ENCODE results near the gene ABCA13.
"Not testable (repeated sequence)": the region's sequence is repeated elsewhere in the genome, so short reads cannot be mapped to it uniquely, and the experiment has no call there.

ABCA13 gene, protein sequence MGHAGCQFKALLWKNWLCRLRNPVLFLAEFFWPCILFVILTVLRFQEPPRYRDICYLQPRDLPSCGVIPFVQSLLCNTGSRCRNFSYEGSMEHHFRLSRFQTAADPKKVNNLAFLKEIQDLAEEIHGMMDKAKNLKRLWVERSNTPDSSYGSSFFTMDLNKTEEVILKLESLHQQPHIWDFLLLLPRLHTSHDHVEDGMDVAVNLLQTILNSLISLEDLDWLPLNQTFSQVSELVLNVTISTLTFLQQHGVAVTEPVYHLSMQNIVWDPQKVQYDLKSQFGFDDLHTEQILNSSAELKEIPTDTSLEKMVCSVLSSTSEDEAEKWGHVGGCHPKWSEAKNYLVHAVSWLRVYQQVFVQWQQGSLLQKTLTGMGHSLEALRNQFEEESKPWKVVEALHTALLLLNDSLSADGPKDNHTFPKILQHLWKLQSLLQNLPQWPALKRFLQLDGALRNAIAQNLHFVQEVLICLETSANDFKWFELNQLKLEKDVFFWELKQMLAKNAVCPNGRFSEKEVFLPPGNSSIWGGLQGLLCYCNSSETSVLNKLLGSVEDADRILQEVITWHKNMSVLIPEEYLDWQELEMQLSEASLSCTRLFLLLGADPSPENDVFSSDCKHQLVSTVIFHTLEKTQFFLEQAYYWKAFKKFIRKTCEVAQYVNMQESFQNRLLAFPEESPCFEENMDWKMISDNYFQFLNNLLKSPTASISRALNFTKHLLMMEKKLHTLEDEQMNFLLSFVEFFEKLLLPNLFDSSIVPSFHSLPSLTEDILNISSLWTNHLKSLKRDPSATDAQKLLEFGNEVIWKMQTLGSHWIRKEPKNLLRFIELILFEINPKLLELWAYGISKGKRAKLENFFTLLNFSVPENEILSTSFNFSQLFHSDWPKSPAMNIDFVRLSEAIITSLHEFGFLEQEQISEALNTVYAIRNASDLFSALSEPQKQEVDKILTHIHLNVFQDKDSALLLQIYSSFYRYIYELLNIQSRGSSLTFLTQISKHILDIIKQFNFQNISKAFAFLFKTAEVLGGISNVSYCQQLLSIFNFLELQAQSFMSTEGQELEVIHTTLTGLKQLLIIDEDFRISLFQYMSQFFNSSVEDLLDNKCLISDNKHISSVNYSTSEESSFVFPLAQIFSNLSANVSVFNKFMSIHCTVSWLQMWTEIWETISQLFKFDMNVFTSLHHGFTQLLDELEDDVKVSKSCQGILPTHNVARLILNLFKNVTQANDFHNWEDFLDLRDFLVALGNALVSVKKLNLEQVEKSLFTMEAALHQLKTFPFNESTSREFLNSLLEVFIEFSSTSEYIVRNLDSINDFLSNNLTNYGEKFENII (N-terminal part only)

DNA sequence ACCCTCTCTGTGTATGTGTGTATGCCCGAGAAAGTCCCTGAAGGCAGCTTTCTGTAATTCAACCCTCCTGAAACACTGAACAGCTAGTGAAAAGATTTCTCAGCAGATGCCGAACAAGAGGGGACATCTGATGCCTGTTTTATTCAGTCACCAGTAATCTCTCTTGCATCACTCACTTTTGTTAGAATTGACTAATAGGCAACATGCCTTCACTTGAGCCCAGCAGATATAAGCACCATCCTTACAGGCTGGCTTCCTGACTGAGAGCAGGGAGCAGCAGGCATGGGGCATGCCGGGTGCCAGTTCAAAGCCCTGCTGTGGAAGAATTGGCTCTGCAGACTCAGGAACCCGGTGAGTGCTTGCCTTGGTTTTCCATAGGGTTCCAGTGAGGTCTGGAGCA is at the start of gene ABCA13:
TSS of gene ABCA13 (plus strand) at position 257 of the 400 bp plus-strand sequence. CDS start at position 283, 26 bp downstream.
- no peak for DNase-seq

GRCh38 chr7:48126037-48126436 is 45.2 kb upstream of the ABCA13 start:
- DNase-seq: no peak

DNA sequence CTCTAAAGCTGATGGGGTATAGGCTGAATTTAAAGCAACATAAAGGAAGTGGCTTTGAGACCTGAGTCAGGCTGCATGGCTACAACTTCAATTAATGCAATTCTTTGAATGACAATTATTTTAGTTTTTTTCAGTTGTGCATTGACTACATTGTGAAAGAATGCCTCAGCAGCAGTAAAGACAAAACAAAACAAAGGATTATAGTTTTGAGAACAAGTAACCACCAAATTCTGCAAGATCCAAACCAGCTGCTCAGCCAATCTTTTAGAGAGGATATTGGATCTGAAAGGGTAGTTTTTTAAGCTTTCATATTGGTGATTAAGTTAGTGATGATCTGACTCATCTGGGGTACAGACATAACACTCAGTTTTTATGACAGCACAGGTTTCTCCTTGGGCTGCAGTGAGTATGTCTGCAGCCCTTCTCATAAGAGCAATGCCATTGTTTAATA is 40.6 kb upstream of the ABCA13 start:
- no peak for DNase-seq

DNA sequence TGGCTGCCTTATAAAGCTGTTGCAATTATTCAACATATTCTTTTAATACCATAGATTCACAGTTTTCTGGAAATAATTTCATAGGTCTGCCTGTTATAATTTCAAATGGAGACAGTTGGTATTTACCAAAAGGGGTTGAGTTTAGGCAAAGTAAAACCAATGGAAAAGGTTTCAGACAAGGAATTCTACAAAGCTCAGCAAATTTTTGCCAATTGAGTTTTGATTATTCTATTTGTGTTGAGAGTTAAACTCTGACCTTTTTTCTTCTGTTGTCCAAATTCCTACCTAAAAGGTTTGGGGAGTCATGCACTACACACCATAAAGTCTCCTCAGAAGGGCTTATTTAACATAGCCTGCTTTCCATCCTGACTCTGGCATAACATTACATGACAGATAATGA is 38.5 kb upstream of the ABCA13 start:
- no peak for DNase-seq

DNA sequence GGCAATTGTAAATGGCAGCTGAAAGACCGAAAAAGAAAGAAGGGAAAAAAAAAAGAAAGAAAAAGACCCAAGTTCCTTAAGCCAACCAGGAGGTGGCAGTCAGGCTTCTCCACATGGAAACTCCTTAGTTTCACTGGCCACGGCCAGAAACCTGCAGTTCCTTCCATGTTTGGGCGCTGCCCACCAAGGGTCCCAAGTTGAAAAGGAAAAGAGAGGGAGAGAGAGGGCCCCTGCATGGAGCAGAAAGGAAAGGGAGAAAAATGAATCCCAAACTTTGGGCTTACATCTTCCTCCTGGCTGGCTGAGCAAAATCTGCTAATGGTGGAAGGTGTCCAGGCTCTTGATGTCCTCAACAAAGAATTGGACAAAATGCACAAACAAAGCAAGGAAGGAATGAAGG is 31.8 kb upstream of the ABCA13 start:
- DNase-seq: no peak

GRCh38 chr7:48140001-48140681 is 31.1 kb upstream of the ABCA13 start:
- no peak for DNase-seq

DNA sequence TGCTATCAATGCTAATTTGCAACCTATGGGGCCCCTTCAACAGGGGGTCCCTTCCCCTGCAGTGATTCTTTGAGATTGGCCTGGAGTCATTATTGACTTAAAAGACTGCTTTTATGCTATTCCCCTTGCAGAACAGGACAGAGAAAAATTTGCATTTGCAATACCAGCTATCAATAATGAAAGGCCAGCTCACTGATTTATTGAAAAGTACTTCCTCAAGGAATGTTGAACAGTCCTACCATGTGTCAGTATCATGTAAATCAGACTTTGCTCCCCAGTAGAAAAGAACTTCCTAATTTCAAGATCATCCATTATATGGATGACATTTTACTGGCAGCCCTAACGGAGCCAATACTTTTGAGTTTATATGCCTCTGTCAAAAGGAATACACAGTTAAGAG is 29.7 kb upstream of the ABCA13 start:
- DNase-seq: no peak

DNA sequence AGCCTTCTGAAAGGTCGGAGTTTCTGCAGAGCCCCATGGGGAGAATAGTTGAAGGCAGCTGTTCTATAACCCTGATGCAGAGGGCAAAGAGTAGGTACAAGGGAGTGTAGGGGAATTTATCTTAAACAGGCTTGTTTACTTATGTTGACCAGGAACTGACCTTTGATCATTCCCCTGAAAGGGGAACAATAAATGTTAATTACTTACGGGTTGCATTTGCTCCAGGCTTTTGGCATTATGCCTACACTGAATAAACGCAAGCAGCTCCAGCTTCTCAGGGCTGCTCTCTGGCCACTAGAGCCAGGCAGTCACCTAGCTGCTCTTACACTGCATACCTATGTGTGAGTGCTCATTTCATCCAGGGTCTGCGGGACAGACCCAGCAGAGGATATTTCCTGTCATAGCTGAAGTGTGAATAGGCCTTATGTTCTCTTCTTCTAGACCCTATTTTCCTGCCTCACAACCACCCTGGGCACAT is 26.9 kb upstream of the ABCA13 start:
- no peak for DNase-seq

GRCh38 chr7:48147078-48147591 is 24.1 kb upstream of the ABCA13 start:
- no peak for DNase-seq

DNA sequence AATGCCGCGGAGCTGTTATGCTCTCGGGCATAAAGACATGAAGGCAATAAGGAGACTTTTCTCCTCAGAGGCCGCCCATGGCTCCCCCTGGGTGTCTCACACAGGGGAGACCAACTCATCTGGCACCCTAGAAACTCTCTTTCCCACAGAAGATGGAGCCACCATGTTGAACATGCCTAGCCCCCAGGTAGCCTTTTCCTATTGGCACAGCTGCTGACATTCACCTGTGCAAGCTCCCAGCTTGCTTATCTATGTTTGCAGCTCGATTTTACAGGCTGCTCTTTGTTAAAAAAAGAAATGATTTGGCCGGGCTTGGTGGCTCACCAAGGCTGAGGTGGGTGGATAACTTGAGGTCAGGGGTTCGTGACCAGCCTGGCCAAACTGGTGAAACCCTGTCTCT is 23.6 kb upstream of the ABCA13 start:
- not testable (repeated sequence) for DNase-seq

DNA sequence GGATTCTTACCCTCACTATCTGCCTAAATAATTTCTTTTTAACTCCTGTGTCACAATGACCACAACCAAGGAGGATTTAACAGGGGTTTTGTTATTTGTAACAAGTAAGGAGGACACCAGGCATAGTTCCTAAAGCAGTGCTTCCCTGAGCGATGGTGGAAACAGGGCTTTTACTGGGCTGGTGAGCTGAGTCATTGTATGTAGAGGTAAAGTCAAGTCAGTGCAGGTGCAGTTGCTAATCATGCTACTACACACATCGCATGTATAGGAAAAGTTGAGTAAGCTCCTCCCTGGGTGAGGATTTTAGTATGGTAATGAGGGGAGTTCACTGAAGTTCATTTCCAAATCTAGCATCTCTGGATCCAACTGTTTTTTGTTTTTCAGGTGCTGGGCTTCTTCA is 22.9 kb upstream of the ABCA13 start:
- no peak for DNase-seq

DNA sequence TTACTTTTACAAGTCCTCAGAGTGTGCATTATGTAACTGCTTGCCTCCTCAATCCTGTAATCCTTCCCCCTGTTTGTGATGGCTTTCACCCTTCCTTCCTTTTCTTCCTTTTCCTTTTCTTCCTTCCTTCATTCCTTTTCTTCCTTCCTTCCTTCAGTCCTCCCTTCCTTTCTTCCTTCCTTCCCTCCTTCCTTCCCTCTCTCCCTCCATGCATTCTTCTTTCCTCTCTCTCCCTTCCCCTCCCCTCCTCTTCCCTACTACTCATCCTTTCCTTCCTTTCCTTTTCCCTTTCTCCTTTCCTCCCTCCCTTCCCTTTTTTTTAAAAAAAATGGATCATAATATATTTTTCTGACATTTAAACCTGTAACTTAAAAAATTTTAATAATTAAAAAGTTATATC is 22.2 kb upstream of the ABCA13 start:
- DNase-seq: no peak

DNA sequence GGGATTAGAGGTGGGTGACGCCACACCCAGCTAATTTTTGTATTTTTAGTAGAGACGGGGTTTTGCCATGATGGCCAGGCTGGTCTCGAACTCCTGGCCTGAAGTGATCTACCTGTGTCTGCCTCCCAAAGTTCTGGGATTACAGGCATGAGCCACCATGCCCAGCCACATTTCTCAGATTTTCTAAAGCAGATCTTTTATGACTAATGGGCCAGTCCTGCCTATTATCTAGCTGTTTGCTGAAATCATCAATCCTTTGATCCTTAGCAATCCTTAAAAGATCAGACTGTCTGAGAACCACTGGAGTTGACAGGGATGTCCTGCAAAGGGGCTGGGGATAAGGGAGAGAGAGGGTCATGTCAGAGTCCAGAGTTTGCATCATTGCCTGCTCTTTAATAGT is 21.2 kb upstream of the ABCA13 start:
- DNase-seq: no peak

GRCh38 chr7:48154792-48155413 is 16.4 kb upstream of the ABCA13 start:
- no peak for DNase-seq

DNA sequence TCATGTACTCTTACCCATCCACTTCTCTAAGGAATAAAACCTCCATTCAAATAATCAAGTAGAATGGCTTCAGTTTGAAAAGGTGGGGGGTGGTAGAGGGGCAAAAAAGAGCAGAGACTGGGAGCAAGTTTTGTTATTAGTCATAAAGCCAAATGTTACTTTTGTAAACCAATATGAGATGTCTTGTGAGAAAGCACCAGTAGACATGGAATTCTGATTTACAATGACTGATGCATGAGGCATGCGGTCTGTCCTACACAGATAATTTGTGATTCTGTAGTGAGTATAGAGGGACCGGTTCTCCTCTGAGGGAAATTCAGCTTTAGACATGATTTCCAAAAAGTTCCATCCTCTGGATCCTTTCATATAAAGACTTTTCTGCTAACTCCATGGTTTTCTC is 12.9 kb upstream of the ABCA13 start:
- DNase-seq: no peak

DNA sequence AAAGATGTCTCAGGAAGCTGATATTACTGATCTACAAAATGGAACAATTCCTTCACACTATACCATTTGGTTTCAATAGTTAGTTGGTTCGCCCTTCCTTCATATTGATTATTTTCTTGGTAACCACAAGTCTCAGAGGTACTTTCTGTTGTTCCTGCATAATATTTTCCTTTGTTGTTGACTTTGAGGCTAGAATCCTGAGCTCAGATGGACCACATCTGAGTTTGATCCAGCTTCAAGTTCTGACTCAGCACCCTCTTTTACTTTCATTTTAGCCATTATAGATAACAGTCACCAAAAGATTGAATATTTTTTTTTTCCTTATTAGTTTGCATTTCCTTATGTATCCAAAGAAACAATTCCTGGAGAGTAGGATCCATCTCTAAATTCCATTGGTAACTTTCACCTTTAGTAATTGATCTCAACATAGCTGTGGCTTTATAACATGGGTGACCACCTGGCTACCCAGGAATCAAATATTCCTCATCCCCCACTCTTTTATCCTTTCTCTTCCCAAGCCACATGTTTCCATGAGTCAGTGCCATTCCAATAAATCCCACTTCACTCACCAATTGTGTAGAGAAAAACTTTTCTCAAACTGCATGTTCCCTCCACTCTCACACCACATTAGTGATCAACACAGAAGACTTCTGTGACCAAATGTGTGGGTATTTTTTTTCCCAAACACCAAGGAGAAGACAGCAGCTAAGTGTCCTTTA is 9.7 kb upstream of the ABCA13 start:
- no peak for DNase-seq

DNA sequence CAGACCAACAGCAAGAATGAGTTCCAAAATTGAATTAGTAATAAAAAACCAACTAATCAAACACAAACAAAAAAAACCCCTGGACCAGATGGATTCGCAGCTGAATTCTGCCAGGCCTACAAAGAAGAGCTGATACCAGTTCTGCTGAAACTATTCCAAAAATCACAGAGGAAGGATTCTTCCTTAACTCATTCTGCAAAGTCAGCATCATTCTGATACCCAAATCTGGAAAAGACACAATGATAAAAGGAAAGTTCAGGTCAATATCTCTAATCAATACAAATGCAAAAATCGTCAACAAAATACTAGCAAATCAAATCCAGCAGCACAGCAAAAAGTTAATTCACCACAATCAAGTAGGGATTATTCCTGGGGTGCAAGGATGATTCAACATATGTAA is 6.1 kb upstream of the ABCA13 start:
- DNase-seq: no peak

GRCh38 chr7:48168159-48168558 is 3.1 kb upstream of the ABCA13 start:
- no peak for DNase-seq

GRCh38 chr7:48170506-48170905 is 752 bp upstream of the ABCA13 start:
- no peak for DNase-seq

GRCh38 chr7:48173313-48173712 is 2.1 kb downstream of the ABCA13 start:
- no peak for DNase-seq

Measured in NCI-H2227 treated with DMSO at 0.1 percent for 48 hours (cell line).